IPS-20b (cell line): ENCODE data around the gene IHH.

Experiments used
- H3K27ac ChIP-seq: one replicate; pipeline ENCODE4 v1.5.1; 2013; ENCODE audit warnings: low read length
- H3K27me3 ChIP-seq: 2 replicates; pipeline ENCODE4 v1.6.1; 2013; ENCODE audit warnings: mild to moderate bottlenecking, low read length, inconsistent platforms; ENCODE audit not compliant: insufficient read depth
- H3K36me3 ChIP-seq: 2 replicates; pipeline ENCODE4 v1.6.1; 2013; ENCODE audit warnings: low read depth, mild to moderate bottlenecking, inconsistent platforms, low read length, moderate library complexity; ENCODE audit not compliant: insufficient read depth
- H3K4me1 ChIP-seq: 2 replicates; pipeline ENCODE4 v1.6.1; 2013; ENCODE audit warnings: mild to moderate bottlenecking, control low read depth, inconsistent platforms, low read length, moderate library complexity; ENCODE audit not compliant: insufficient read depth
- H3K4me3 ChIP-seq: 2 replicates; pipeline ENCODE4 v1.5.1; 2013; ENCODE audit warnings: mild to moderate bottlenecking, low read length, inconsistent platforms
- H3K9ac ChIP-seq: 2 replicates; pipeline ENCODE4 v1.6.1; 2013; ENCODE audit warnings: low read depth, mild to moderate bottlenecking, inconsistent platforms, low read length, moderate library complexity
- H3K9me3 ChIP-seq: 2 replicates; pipeline ENCODE4 v1.6.1; 2013; ENCODE audit warnings: mild to moderate bottlenecking, low read depth, low read length, inconsistent platforms; ENCODE audit not compliant: insufficient read depth

Gene IHH

GRCh38 chr2:219025637-219026585, 34.8 kb downstream of the IHH start:
- H3K27ac ChIP-seq, result no peak overlapping the region
- H3K9me3 ChIP-seq, result no peaks in the 10 kb centered on the region
- H3K36me3 ChIP-seq, result no peaks in the 10 kb centered on the region
- no peak overlapping the region for H3K9ac ChIP-seq
- no peaks in the 10 kb centered on the region for H3K4me1 ChIP-seq
- no peaks in the 10 kb centered on the region; the same call in 1 of the 2 replicates for H3K27me3 ChIP-seq
- no peak overlapping the region for H3K4me3 ChIP-seq

- no peaks in the 10 kb centered on the region for H3K36me3 ChIP-seq
- no peaks in the 10 kb centered on the region for H3K9me3 ChIP-seq
- no peaks in the 10 kb centered on the region; the same call in 1 of the 2 replicates for H3K27me3 ChIP-seq
- H3K27ac ChIP-seq, result no peak overlapping the region
- no peak overlapping the region for H3K9ac ChIP-seq
- H3K4me1 ChIP-seq, result no peaks in the 10 kb centered on the region
- no peak overlapping the region for H3K4me3 ChIP-seq
Observed at GRCh38 chr2:219024059-219024458, 36.7 kb downstream of the IHH start.

GRCh38 chr2:219023045-219023605, 37.6 kb downstream of the IHH start:
- H3K9me3 ChIP-seq, result no peaks in the 10 kb centered on the region
- no peak overlapping the region for H3K4me3 ChIP-seq
- no peaks in the 10 kb centered on the region; the same call in 1 of the 2 replicates for H3K27me3 ChIP-seq
- no peak overlapping the region for H3K9ac ChIP-seq
- H3K36me3 ChIP-seq, result no peaks in the 10 kb centered on the region
- H3K27ac ChIP-seq, result no peak overlapping the region
- no peaks in the 10 kb centered on the region for H3K4me1 ChIP-seq

GRCh38 chr2:219022616-219023015, 38.1 kb downstream of the IHH start:
- H3K9ac ChIP-seq, result no peak overlapping the region
- no peak overlapping the region for H3K27ac ChIP-seq
- no peak overlapping the region for H3K4me3 ChIP-seq
- H3K9me3 ChIP-seq, result no peaks in the 10 kb centered on the region
- no peaks in the 10 kb centered on the region for H3K36me3 ChIP-seq
- no peaks in the 10 kb centered on the region for H3K4me1 ChIP-seq
- no peaks in the 10 kb centered on the region; the same call in 1 of the 2 replicates for H3K27me3 ChIP-seq

- H3K36me3 ChIP-seq, result no peaks in the 10 kb centered on the region
- H3K27me3 ChIP-seq, result no peaks in the 10 kb centered on the region; the same call in 1 of the 2 replicates
Observed at GRCh38 chr2:219022041-219022440, 38.7 kb downstream of the IHH start.

GRCh38 chr2:219021591-219021990, 39.1 kb downstream of the IHH start:
- H3K9ac ChIP-seq, result no peak overlapping the region
- no peak overlapping the region for H3K27ac ChIP-seq
- no peak overlapping the region for H3K4me3 ChIP-seq
- no peaks in the 10 kb centered on the region for H3K36me3 ChIP-seq
- no peaks in the 10 kb centered on the region for H3K4me1 ChIP-seq
- H3K9me3 ChIP-seq, result no peaks in the 10 kb centered on the region
- H3K27me3 ChIP-seq, result no peaks in the 10 kb centered on the region; the same call in 1 of the 2 replicates

More at GRCh38 chr2:219022041-219022440, 38.7 kb downstream of the IHH start:
- Histone ChIP-seq H3K9me3 (no peaks in the 10 kb centered on the region), H3K9ac (no peak overlapping the region), H3K27ac (no peak overlapping the region), H3K4me3 (no peak overlapping the region), H3K4me1 (no peaks in the 10 kb centered on the region)

GRCh38 chr2:219020604-219021365, 39.9 kb downstream of the IHH start:
- no peaks in the 10 kb centered on the region for H3K36me3 ChIP-seq

GRCh38 chr2:219019436-219019835, 41.3 kb downstream of the IHH start:
- H3K4me1 ChIP-seq, result no peaks in the 10 kb centered on the region
- no peak overlapping the region for H3K27ac ChIP-seq
- H3K9ac ChIP-seq, result no peak overlapping the region
- H3K36me3 ChIP-seq, result no peaks in the 10 kb centered on the region
- peaks cover 10% of the 10 kb centered on the region; the same call in 1 of the 2 replicates for H3K27me3 ChIP-seq
- no peak overlapping the region for H3K4me3 ChIP-seq
- no peaks in the 10 kb centered on the region for H3K9me3 ChIP-seq

More at GRCh38 chr2:219020604-219021365, 39.9 kb downstream of the IHH start:
- Histone ChIP-seq H3K9me3 (no peaks in the 10 kb centered on the region), H3K27me3 (no peaks in the 10 kb centered on the region; the same call in 1 of the 2 replicates), H3K9ac (no peak overlapping the region), H3K27ac (no peak overlapping the region), H3K4me3 (no peak overlapping the region), H3K4me1 (no peaks in the 10 kb centered on the region)

- H3K36me3 ChIP-seq, result no peaks in the 10 kb centered on the region
- no peak overlapping the region for H3K9ac ChIP-seq
- no peak overlapping the region for H3K4me3 ChIP-seq
- peaks cover 18% of the 10 kb centered on the region; the same call in 1 of the 2 replicates for H3K27me3 ChIP-seq
- no peaks in the 10 kb centered on the region for H3K9me3 ChIP-seq
- no peak overlapping the region for H3K27ac ChIP-seq
- no peaks in the 10 kb centered on the region for H3K4me1 ChIP-seq
Observed at GRCh38 chr2:219018726-219019125, 42.0 kb downstream of the IHH start.

- Histone ChIP-seq H3K27me3 (peaks cover 22% of the 10 kb centered on the region; the same call in 1 of the 2 replicates), H3K27ac (no peak overlapping the region), H3K36me3 (no peaks in the 10 kb centered on the region), H3K9ac (no peak overlapping the region), H3K9me3 (no peaks in the 10 kb centered on the region), H3K4me3 (no peak overlapping the region), H3K4me1 (no peaks in the 10 kb centered on the region)
Observed at GRCh38 chr2:219018286-219018685, 42.4 kb downstream of the IHH start.

- no peaks in the 10 kb centered on the region for H3K36me3 ChIP-seq
- no peaks in the 10 kb centered on the region for H3K4me1 ChIP-seq
- peaks cover 27% of the 10 kb centered on the region; the same call in 1 of the 2 replicates for H3K27me3 ChIP-seq
- H3K9me3 ChIP-seq, result no peaks in the 10 kb centered on the region
- H3K4me3 ChIP-seq, result no peak overlapping the region
- H3K27ac ChIP-seq, result no peak overlapping the region
- H3K9ac ChIP-seq, result no peak overlapping the region
Observed at GRCh38 chr2:219017201-219017931, 43.4 kb downstream of the IHH start.
